ENCODE results near the gene PSMD1. TPM values are rescaled to one million over a fixed set of nuclear protein-coding genes. Genes with fewer than 3 reads are reported as not detected.
"Not testable (repeated sequence)": the region's sequence is repeated elsewhere in the genome, so short reads cannot be mapped to it uniquely, and the experiment has no call there.

Gene PSMD1
- total RNA-seq, 1 donor from 2014 or later: 157 TPM

GRCh38 chr2:231183851-231184250 is 127.2 kb downstream of the PSMD1 start:
- DNase-seq (ENCODE audit: low read depth): no peak

DNA sequence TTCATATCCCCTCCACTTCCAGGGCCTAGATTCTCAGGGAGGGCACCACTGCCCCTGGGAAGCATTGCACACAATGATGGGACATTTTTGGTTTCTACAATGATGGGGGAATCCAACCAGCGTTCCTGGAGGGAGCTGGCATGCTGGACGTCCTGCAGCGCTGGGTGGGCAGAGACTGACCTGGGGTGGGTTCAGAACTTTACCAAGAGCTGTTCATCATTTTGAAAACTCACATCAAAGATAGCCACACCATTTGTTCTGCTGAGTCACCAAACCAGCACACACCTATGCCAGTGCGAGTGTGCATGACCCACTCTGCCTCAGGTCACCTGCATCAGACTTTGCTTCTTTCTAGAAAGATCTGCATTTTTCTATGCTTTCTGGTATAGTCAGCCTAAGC is 127.7 kb downstream of the PSMD1 start:
- DNase-seq (ENCODE audit: low read depth): no peak

DNA sequence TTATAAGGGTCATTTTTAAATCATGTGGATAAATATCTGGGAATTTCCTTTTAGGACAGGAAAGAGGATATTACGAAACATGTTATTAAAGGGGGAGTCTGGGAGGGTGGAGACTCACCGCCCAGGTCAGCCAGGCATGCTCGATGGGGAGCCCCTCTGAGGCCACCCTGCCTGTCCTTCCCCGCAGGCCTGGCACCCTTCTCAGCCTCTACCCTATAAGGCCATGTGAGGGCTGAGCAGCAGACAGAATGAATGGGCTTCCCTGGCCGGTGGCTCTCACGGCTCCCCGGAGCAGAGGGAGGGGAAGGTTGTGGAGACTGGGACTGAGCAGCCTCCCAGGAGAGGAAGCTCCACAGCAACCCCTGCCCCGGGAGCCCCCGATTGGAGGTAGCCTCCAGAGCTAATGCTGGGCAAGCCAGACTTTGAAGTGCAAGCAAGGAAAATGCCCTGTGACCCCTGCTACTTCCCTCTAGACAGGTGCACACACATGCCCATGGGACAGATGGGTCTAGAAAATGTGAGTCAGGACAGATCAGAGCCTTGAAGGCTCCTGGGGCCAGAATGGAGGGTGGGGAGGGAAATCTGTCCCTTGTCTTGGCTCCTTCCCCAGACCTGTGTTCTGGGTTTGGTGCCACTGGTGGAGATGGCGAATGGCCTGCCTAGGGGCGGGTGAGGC is 128.5 kb downstream of the PSMD1 start:
- DNase-seq (ENCODE audit: low read depth): peak; percentile 74

- DNase-seq (ENCODE audit: low read depth): no peak
Measured at GRCh38 chr2:231185886-231186285, 129.2 kb downstream of the PSMD1 start.

- no peak for DNase-seq (ENCODE audit: low read depth)
Measured at GRCh38 chr2:231186325-231186724, 129.7 kb downstream of the PSMD1 start.

- peak; percentile 95 for DNase-seq (ENCODE audit: low read depth)
Measured at GRCh38 chr2:231187736-231188505, 131.3 kb downstream of the PSMD1 start.

DNA sequence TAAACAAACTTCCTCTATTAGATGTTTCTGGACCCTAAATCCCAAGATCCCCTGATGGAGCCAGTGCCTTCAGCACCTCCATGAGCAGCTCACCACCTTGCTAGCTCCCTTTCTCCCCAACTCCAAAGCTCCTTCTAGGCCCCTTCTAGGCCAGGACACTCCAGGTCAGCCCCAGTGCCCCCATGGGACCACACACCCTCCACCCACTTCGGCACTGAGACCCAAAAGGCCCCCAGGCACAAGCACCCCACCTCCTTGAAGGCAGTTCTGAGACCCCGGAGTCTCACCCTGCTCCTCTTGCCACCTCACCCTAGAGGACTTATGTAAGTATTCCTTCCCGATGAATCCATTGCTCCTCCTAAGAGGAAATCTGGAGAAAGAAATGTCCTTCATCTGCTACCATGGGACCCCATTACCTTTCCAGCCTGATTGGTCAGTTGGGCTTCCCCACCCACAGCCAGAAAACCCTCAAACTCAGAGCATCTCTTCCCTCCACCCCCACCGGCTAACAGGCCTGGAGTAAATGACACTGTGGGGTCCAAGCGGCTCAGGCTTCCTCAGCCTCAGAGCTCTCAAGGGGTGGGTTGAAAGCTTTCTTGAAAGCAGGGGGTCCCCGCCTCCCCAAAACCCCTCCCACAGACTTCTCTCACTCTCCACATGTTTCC is 132.0 kb downstream of the PSMD1 start:
- DNase-seq (ENCODE audit: low read depth): no peak

- no peak for DNase-seq (ENCODE audit: low read depth)
Measured at GRCh38 chr2:231189171-231189530, 132.5 kb downstream of the PSMD1 start.

- peak; percentile 79 for DNase-seq (ENCODE audit: low read depth)
Measured at GRCh38 chr2:231189571-231190495, 133.2 kb downstream of the PSMD1 start.

- no peak for DNase-seq (ENCODE audit: low read depth)
Measured at GRCh38 chr2:231190531-231191197, 134.0 kb downstream of the PSMD1 start.

DNA sequence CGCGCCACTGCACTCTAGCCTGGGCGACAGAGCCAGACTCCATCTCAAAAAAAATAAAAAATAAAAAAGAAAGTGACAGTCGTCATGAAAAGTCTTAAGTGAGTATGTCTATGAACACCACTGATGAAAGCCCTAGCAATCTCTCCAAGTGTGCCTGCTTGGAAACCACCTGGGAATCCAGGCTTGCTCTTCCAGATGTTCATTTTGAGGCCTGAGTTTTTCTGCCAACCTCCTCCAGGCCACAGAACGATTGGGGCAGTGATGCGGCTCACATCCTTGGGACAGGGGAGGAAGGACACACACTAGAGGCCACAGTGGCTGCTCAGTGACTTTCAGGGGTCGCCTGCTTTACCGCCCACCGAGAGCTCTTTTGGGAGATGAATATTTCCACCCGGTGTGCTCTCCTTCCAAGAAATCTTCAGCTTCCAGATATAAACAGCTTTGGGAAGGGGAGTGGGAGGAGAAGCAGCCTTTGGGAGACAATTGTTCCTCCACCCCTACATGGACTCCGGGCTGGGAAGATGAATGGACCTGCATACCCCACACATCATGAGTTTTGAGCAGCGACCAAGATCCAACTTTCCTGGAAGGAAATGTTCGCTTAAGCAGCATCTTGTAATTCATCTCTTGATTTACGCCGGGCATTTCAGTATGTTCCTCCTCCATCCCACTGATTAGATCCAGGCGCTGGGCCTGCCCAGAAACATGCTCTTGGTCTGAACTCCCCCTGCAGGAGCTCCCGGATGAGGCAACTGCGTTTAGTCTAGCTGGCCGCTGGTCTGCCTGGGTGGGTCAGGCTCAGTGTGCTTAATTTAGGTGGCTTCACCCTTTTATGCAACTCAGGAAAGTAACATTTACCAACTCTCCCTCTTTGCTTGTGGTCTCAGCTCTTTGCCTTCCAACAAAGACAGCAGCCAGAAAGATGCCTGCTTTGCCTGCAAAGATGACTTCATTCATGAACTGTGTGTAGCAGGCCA is 135.5 kb downstream of the PSMD1 start:
- peak; percentile 88 for DNase-seq (ENCODE audit: low read depth)

GRCh38 chr2:231193216-231193615 is 136.5 kb downstream of the PSMD1 start:
- no peak for DNase-seq (ENCODE audit: low read depth)

GRCh38 chr2:231196592-231196991 is 139.9 kb downstream of the PSMD1 start:
- no peak for DNase-seq (ENCODE audit: low read depth)

DNA sequence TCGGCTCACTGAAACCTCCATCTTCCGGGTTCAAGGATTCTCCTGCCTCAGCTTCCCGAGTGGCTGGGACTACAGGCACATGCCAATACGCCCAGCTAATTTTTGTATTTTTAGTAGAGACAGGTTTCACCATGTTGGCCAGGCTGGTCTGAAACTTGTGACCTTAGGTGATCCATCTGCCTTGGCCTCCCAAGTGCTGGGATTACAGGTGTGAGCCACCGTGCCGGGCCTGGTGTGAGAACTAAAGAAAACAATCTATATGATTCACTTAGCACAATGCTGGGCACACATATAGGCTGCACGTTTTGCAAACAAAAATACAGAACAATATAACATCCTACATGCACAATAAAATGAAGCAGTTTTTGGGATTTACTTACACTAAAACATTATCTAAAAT is 140.5 kb downstream of the PSMD1 start:
- DNase-seq (ENCODE audit: low read depth): not testable (repeated sequence)

GRCh38 chr2:231197706-231198290 is 141.1 kb downstream of the PSMD1 start:
- no peak for DNase-seq (ENCODE audit: low read depth)

DNA sequence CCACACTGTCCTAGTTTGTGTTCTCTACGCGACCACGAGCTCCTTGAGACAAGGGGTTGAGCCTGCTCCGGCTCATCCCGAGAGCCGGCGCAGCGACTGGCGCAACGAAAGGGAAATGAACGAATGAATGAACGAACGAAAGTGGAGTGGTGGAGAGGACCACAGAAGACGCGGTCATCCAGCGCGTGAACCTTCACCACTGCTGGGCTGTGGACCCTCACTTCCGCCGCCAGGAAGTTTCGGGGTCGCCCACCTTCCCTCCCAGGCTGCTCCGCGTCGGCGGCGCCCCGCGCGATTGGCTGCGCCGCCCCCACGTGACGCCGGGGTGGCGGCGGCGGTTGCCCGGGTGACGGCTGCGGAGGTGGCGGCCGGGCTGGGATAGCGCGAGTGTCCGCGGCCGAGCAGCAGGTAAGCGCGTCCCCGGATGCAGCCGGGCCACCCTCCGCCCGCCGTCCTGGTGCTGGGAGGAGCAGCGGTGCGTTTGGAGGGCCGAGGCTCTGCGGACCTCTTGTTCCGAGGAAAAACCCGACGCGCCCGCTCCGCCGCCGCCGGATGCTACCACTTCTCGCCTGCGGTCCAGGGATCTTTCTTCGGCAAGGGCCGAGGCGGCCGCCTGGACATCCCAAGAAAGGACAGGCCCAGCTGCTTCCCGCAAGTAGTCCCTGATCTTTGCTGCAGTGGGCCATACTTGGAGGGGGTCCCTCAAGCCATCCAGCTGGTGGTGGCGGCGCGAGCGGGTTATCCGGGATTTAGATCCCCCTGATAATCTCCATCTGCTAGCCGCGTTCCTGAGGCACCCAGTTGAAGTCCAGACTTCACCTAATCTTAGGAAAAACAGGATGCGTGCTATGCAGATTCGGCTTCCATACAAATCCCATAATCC is 141.9 kb downstream of the PSMD1 start, which contains the start of gene ARMC9:
Gene ARMC9, plus strand, starts transcription at position 341 of the 883 bp plus-strand sequence. CDS start 7,608 bp downstream, outside the sequence.
- peak; percentile 78 for DNase-seq (ENCODE audit: low read depth)

DNA sequence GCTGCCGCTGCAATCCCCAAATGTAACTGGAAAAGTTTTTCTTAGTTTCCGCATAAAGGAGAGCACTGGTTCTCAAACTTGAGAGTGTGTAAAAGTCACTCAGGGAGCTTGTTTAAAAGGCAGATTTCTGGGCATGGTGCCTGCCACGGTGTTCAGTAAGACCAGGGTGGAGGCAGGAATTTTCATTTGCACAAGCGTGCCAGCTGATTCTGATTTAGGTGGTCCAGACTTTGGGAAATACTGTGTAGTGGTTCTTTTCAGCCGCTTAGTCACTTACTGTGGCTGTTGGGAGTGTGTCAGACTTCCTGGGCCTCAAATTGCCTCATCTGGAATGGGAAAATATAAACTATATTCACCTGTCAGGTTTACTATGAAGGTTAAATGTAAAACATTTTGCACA is 142.6 kb downstream of the PSMD1 start:
- no peak for DNase-seq (ENCODE audit: low read depth)

All from myocyte (in vitro differentiated cells).